Measurements from ENCODE around the gene ARSG. TPM values are rescaled to one million over a fixed set of nuclear protein-coding genes. Genes with fewer than 3 reads are reported as not detected.
"Not testable (repeated sequence)": the region's sequence is repeated elsewhere in the genome, so short reads cannot be mapped to it uniquely, and the experiment has no call there.

The ARSG gene
- total RNA-seq, 6 experiments from 2014 or later: 4.0 to 7.0 (median 5.0) TPM

DNA sequence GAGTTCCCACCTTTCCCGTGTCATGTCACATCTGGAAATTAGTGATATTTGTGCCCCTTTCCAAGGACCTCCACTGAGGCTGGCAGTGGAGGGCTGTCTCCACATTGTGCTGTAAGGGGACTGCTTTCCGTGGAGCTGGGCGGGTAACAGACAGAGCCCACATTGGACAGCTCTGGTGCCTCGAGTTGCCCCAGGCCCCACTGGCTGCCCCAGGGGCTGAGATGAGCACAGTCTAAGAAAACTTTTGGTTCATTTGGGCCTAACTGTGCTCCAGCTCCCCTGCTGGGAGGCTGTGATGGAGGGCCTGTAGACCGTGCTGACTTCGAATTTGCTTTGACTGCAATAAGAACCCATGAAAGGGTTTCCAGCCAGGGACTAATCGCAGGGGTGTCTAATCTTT is 38.0 kb downstream of the ARSG start:
- Mint-ChIP-seq H3K27me3 (ENCODE audit: insufficient read depth) (peaks cover 11% of the 10 kb centered on the region), H3K36me3 (ENCODE audit: low read depth) (peaks cover 5% of the 10 kb centered on the region; the same call in 1 of the 2 replicates), H3K27ac (no peak overlapping the region), H3K9me3 (peaks cover 29% of the 10 kb centered on the region), H3K4me1 (ENCODE audit: low read depth) (peaks cover 4% of the 10 kb centered on the region; the same call in 1 of the 2 replicates), H3K4me3 (no peak overlapping the region)
- DNase-seq: no peak
- TF ChIP-seq, protein P1, sequence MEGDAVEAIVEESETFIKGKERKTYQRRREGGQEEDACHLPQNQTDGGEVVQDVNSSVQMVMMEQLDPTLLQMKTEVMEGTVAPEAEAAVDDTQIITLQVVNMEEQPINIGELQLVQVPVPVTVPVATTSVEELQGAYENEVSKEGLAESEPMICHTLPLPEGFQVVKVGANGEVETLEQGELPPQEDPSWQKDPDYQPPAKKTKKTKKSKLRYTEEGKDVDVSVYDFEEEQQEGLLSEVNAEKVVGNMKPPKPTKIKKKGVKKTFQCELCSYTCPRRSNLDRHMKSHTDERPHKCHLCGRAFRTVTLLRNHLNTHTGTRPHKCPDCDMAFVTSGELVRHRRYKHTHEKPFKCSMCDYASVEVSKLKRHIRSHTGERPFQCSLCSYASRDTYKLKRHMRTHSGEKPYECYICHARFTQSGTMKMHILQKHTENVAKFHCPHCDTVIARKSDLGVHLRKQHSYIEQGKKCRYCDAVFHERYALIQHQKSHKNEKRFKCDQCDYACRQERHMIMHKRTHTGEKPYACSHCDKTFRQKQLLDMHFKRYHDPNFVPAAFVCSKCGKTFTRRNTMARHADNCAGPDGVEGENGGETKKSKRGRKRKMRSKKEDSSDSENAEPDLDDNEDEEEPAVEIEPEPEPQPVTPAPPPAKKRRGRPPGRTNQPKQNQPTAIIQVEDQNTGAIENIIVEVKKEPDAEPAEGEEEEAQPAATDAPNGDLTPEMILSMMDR (IDR thresholded peaks at IDR 0.05): no peak

DNA sequence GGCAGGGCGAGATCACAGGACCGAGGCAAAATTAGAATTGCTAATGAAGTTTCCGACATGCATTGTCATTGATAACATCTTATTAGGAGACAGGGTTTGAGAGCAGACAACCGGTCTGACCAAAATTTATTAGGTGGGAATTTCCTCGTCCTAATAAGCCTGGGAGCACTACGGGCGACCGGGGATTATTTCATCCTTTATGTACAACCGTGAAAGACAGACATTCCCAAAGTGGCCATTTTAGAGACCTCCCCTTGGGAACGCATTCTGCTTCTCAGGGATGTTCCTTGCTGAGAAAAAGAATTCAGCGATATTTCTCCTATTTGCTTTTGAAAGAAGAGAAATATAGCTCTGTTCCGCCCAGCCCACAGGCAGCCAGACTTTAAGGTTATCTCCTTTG is 40.6 kb downstream of the ARSG start:
- not testable (repeated sequence) for H3K27me3 Mint-ChIP-seq (ENCODE audit: insufficient read depth); H3K4me3 Mint-ChIP-seq
- peaks cover 29% of the 10 kb centered on the region for H3K9me3 Mint-ChIP-seq

DNA sequence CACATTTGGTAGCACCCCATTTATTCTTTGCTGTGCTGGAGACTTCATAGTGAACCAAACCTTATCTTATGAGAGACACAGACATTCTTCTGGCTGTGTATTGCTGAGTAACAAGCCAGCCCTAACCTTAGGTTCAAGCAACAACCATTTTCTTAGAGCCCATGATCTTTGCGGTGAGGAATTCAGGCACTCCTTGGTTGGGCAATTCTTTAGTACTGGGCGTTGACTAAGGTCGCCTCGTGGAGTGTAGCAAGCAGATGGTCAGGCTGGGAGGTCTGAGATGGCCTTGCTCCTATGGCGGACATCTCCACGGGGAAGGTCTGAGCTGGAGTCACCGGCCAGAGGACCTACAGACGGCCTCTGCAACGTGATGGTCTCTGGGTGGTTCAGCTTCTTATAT is 43.1 kb downstream of the ARSG start:
- Mint-ChIP-seq H3K27me3 (ENCODE audit: insufficient read depth) (peaks cover 3% of the 10 kb centered on the region), H3K4me3 (no peak overlapping the region), H3K4me1 (ENCODE audit: low read depth) (no peaks in the 10 kb centered on the region), H3K27ac (no peak overlapping the region), H3K36me3 (ENCODE audit: low read depth) (peaks cover 5% of the 10 kb centered on the region; the same call in 1 of the 2 replicates), H3K9me3 (peaks cover 29% of the 10 kb centered on the region)
- no peak for DNase-seq
- TF ChIP-seq, protein P1 (IDR thresholded peaks at IDR 0.05): no peak

More for the DNA sequence above, 40.6 kb downstream of the ARSG start:
- not testable (repeated sequence) for H3K36me3 Mint-ChIP-seq (ENCODE audit: low read depth); H3K27ac Mint-ChIP-seq; H3K4me1 Mint-ChIP-seq (ENCODE audit: low read depth); DNase-seq

DNA sequence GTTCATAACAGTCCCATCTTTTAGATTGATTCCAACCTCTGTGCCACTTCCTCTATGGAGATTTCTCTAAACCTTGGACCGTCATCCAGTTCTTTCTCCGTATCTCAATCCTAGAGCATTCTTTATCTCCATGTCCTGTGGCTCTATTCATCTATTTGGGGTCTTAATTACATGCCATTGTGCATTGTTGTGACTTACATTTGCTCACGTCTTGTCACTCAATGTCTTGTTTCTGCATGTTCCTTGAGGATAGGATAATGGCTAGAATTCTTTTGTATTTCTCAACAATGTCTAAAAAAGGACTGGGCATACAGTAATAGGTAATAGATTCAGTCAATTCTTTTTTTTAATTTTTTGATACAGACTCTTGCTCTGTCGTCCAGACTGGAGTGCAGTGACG is 50.2 kb downstream of the ARSG start:
- no peak for DNase-seq
- Mint-ChIP-seq H3K4me1 (ENCODE audit: low read depth) (no peaks in the 10 kb centered on the region), H3K27me3 (ENCODE audit: insufficient read depth) (peaks cover 4% of the 10 kb centered on the region), H3K36me3 (ENCODE audit: low read depth) (no peaks in the 10 kb centered on the region), H3K27ac (no peak overlapping the region), H3K9me3 (no peaks in the 10 kb centered on the region), H3K4me3 (no peak overlapping the region)
- TF ChIP-seq, protein P1 (IDR thresholded peaks at IDR 0.05): no peak

DNA sequence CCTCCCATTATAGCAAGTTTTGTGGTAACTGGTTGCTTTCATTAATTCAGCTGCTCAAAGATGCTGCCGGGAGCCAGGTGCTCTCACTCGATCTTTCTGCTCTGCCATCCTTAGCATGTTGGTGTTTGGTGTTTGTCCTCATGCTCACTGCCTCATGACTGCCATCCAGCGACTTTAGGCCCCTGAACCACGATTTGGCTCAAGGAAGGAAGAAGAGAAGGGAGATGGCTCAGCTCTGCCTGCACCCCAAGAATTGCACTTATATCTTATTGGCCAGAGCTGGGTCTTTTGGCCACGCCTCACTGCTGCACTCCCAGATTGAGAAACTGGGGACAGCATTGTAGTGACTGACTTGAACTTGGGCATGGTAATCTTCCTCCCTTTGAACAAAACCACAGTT is 52.7 kb downstream of the ARSG start:
- H3K27ac Mint-ChIP-seq: no peak overlapping the region
- H3K4me1 Mint-ChIP-seq (ENCODE audit: low read depth): no peaks in the 10 kb centered on the region
- peaks cover 2% of the 10 kb centered on the region for H3K27me3 Mint-ChIP-seq (ENCODE audit: insufficient read depth)
- no peaks in the 10 kb centered on the region for H3K9me3 Mint-ChIP-seq
- DNase-seq: no peak
- TF ChIP-seq, protein P1 (IDR thresholded peaks at IDR 0.05): no peak
- H3K4me3 Mint-ChIP-seq: no peak overlapping the region
- H3K36me3 Mint-ChIP-seq (ENCODE audit: low read depth): no peaks in the 10 kb centered on the region

DNA sequence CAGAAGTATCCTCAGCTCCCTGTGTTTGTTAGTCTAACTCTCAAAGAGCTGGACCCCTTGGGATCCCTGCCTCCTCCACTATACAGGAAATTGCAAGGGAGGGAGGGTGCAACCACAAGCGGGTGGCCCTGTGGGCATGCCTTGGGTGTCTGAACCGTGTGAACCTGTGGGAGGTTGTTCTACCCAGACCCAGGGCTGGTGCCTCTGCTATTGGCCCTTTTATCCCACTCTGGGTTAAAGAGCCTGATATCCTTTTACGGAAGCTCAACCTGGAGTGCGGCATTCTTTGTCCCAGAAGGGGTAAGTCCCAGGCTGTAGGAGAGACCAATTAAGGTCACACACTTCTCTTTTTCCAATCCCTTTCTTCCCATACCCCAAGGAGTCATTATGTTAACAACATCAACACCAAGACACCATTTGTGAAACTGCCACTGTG is 53.4 kb downstream of the ARSG start:
- H3K9me3 Mint-ChIP-seq: no peaks in the 10 kb centered on the region
- peaks cover 1% of the 10 kb centered on the region for H3K27me3 Mint-ChIP-seq (ENCODE audit: insufficient read depth)
- H3K36me3 Mint-ChIP-seq (ENCODE audit: low read depth): no peaks in the 10 kb centered on the region
- TF ChIP-seq, protein P1 (IDR thresholded peaks at IDR 0.05): no peak
- H3K4me3 Mint-ChIP-seq: no peak overlapping the region
- H3K27ac Mint-ChIP-seq: no peak overlapping the region
- no peaks in the 10 kb centered on the region for H3K4me1 Mint-ChIP-seq (ENCODE audit: low read depth)
- DNase-seq: no peak

All from HFFc6 (cell line).